ENCODE results near the gene VPS36. TPM values are rescaled to one million over a fixed set of nuclear protein-coding genes. Genes with fewer than 3 reads are reported as not detected.

VPS36 gene
- total and polyA plus RNA-seq, 2 of the 13 experiments (the other 11 are each of a cell fraction or from before 2014, with no cell fraction given): 17.2 to 22.4 TPM

DNA sequence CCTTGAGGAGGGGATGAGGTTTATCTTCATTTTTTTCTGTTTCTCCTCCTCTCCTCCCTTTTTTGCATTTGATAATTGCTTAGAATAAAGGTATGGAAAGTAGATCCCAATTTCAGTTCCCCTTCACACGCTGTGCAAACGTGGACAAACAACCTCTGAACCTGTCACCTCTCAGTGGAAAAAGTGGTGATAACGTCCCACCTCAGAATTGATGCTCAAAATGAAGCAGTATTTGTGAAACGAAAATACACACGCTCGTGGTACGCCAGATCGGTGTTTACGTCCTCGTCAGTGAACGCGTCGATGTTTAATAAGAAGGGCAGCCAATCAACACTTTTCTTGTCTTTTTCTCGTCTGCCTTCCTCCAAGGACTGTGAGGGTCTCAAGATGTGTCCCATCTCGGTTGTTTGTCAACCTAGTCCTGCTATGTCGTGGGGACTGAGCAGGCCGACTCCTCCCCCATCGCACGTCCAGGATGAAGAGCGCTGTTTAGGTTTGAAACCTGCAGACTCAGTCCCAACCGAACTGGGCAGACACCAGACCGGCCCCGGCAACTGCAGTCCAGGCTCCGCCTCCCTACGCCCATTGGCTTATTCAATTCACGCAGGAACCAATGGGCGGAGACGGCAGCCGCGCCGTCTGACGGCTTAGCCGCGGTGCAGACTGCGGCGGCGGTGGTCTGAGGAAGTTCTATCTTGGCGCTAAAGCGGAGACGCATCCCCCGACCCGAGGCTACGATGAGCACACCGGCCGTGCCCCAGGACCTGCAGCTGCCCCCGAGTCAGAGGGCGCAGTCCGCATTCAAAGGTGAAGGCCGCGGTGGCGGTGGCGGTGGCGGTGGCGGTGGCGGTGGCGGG is 4.6 kb upstream of the VPS36 start, which contains the start of gene CKAP2 (continued):
- TF ChIP-seq REPIN1 (CRISPR knock-in tag; IDR thresholded peaks at IDR 0.05; ENCODE audit: borderline replicate concordance, low read depth) (peak; percentile 32; the same call in 1 of the 2 replicates), ZNF839 (CRISPR knock-in tag; IDR thresholded peaks at IDR 0.05; ENCODE audit: borderline replicate concordance) (no peak; the same call in 1 of the 2 replicates), KLF11 (CRISPR knock-in tag; IDR thresholded peaks at IDR 0.05) (0 out of 2 replicates have a peak, but pooled peaks have one; percentile 13), SALL2 (CRISPR knock-in tag; IDR thresholded peaks at IDR 0.05) (peak; percentile 24; the same call in 1 of the 2 replicates), ZIK1 (CRISPR knock-in tag; IDR thresholded peaks at IDR 0.05; ENCODE audit: borderline replicate concordance, low read depth) (no peak), GMEB1 (CRISPR knock-in tag; IDR thresholded peaks at IDR 0.05; ENCODE audit: borderline replicate concordance) (peak; percentile 66; the same call in 1 of the 2 replicates), PAX8 (CRISPR knock-in tag; IDR thresholded peaks at IDR 0.05; ENCODE audit: borderline replicate concordance) (no peak), MBNL3 (CRISPR knock-in tag; conservative IDR thresholded peaks at IDR 0.05) (no peak), YEATS4 (CRISPR knock-in tag; IDR thresholded peaks at IDR 0.05; ENCODE audit: borderline replicate concordance) (peak; percentile 90; the same call in 1 of the 2 replicates), CBX5 (CRISPR knock-in tag; IDR thresholded peaks at IDR 0.05; ENCODE audit: borderline replicate concordance) (no peak), SMC3 (IDR thresholded peaks at IDR 0.05; ENCODE audit: low read length) (no peak), SMAD1 (CRISPR knock-in tag; IDR thresholded peaks at IDR 0.05; ENCODE audit: borderline replicate concordance, low read depth) (no peak), ARNTL (CRISPR knock-in tag; IDR thresholded peaks at IDR 0.05) (no peak)
- TF ChIP-seq, protein P1, sequence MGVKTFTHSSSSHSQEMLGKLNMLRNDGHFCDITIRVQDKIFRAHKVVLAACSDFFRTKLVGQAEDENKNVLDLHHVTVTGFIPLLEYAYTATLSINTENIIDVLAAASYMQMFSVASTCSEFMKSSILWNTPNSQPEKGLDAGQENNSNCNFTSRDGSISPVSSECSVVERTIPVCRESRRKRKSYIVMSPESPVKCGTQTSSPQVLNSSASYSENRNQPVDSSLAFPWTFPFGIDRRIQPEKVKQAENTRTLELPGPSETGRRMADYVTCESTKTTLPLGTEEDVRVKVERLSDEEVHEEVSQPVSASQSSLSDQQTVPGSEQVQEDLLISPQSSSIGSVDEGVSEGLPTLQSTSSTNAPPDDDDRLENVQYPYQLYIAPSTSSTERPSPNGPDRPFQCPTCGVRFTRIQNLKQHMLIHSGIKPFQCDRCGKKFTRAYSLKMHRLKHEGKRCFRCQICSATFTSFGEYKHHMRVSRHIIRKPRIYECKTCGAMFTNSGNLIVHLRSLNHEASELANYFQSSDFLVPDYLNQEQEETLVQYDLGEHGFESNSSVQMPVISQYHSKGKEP (CRISPR knock-in tag; IDR thresholded peaks at IDR 0.05): 0 out of 2 replicates have a peak, but pooled peaks have one; percentile 58
- TF ChIP-seq, protein P2, sequence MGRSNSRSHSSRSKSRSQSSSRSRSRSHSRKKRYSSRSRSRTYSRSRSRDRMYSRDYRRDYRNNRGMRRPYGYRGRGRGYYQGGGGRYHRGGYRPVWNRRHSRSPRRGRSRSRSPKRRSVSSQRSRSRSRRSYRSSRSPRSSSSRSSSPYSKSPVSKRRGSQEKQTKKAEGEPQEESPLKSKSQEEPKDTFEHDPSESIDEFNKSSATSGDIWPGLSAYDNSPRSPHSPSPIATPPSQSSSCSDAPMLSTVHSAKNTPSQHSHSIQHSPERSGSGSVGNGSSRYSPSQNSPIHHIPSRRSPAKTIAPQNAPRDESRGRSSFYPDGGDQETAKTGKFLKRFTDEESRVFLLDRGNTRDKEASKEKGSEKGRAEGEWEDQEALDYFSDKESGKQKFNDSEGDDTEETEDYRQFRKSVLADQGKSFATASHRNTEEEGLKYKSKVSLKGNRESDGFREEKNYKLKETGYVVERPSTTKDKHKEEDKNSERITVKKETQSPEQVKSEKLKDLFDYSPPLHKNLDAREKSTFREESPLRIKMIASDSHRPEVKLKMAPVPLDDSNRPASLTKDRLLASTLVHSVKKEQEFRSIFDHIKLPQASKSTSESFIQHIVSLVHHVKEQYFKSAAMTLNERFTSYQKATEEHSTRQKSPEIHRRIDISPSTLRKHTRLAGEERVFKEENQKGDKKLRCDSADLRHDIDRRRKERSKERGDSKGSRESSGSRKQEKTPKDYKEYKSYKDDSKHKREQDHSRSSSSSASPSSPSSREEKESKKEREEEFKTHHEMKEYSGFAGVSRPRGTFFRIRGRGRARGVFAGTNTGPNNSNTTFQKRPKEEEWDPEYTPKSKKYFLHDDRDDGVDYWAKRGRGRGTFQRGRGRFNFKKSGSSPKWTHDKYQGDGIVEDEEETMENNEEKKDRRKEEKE (IDR thresholded peaks at IDR 0.05): no peak
- TF ChIP-seq, protein P3, sequence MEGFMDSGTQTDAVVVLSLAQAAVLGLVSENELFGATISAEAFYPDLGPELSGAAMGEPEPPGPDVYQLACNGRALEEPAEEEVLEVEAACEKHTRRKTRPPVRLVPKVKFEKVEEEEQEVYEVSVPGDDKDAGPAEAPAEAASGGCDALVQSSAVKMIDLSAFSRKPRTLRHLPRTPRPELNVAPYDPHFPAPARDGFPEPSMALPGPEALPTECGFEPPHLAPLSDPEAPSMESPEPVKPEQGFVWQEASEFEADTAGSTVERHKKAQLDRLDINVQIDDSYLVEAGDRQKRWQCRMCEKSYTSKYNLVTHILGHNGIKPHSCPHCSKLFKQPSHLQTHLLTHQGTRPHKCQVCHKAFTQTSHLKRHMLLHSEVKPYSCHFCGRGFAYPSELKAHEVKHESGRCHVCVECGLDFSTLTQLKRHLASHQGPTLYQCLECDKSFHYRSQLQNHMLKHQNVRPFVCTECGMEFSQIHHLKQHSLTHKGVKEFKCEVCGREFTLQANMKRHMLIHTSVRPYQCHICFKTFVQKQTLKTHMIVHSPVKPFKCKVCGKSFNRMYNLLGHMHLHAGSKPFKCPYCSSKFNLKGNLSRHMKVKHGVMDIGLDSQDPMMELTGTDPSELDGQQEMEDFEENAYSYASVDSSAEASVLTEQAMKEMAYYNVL (CRISPR knock-in tag; IDR thresholded peaks at IDR 0.05; ENCODE audit: borderline replicate concordance): peak; percentile 68; the same call in 1 of the 2 replicates

All from HepG2 (cell line).